Transverse colon (tissue), 4 donors: Measurements from ENCODE around the gene FOXG1. TPM values are rescaled to one million over a fixed set of nuclear protein-coding genes. Genes with fewer than 3 reads are reported as not detected.
A peak's percentile ranks its signal among the peaks of the same experiment; 100 is the strongest.

Experiments
- DNase-seq: peaks from one replicate; pipeline ENCODE4 v3.0.0-alpha.2; 2019
- H3K27ac ChIP-seq, 4 donors: fragments of 200-600 bp; sonication (generic); 2 replicates each; pipeline ENCODE4 v1.5.1; 2016 to 2018; ENCODE audit warnings: inconsistent platforms in 4 of 4
- H3K27me3 ChIP-seq: fragments of 200-600 bp; sonication (generic); 2 replicates; pipeline ENCODE4 v1.5.1; 2017; ENCODE audit warnings: inconsistent platforms
- H3K36me3 ChIP-seq, 4 donors: fragments of 200-600 bp; sonication (generic); 2 replicates each; pipeline ENCODE4 v1.5.1; 2017 to 2019; ENCODE audit warnings: inconsistent platforms in 4 of 4
- H3K4me1 ChIP-seq, 4 donors: fragments of 200-600 bp; sonication (generic); 2 replicates each; pipeline ENCODE4 v1.5.1; 2017 to 2020; ENCODE audit warnings: inconsistent platforms in 4 of 4
- H3K4me3 ChIP-seq, 4 donors: fragments of 200-600 bp; sonication (generic); 1 replicate in 1 of 4; 2 replicates in 3 of 4; pipeline versions ENCODE4 v1.5.1 to v1.6.1; 2017 to 2019; ENCODE audit warnings: inconsistent platforms in 4 of 4
- H3K9me3 ChIP-seq, 2 donors: fragments of 200-600 bp; sonication (generic); 2 replicates each; pipeline ENCODE4 v1.5.1; 2017 to 2019; ENCODE audit warnings: inconsistent platforms in 2 of 2
- EP300 ChIP-seq: sonication (generic); formaldehyde crosslinking; IDR thresholded peaks from one replicate; pipeline ENCODE4 v1.6.1; 2017; ENCODE audit warnings: antibody characterized with exemption, low read depth
- POLR2A ChIP-seq: fragments of 450-650 bp; IDR thresholded peaks from one replicate; pipeline ENCODE4 v1.6.1; 2016; ENCODE audit warnings: antibody characterized with exemption, mild to moderate bottlenecking, moderate library complexity
- POLR2AphosphoS5 ChIP-seq, 3 donors: sonication (generic); formaldehyde crosslinking; IDR thresholded peaks; one replicate each; pipeline ENCODE4 v1.6.1; 2016; ENCODE audit warnings: antibody characterized with exemption in 3 of 3
- WGBS, 2 donors: methylation state at CpG; one replicate each; pipeline ENCODE4 v1.1.5; 2018; ENCODE audit warnings: low coverage in 1 of 2; 5-methylcytosine and 5-hydroxymethylcytosine counted together
- in situ Hi-C, 4 donors: fragments of 200-750 bp; cut with MboI; loops; one replicate each; pipeline versions ENCODE4 v1.15.0 to v1.15.1; 2017; ENCODE audit warnings: low sequenced_read_pairs in 3 of 4, low pct_ligation_motif_present in 1 of 4, low pct_unique_long_range_greater_than_20kb in 1 of 4
- intact Hi-C: fragments of 100-400 bp; cut with DNase I; formaldehyde crosslinking; loops from one replicate; pipeline ENCODE4 v1.15.1; 2023; ENCODE audit warnings: low total_unique reads
- total RNA-seq, 4 donors: library from RNA; depleted of rRNA; stranded (reverse); fragments of >200 nt; gene quantifications; one replicate each; pipeline ENCODE4 v1.1.0, GENCODE V29; 2016
- TF ChIP-seq, protein P1 (sequence below), 5 experiments: fragments of 200-600 bp in 3 of 5; fragments of 450-650 bp in 2 of 5; sonication (generic) in 3 of 5; IDR thresholded peaks; 1 replicate in 2 of 5; 2 replicates in 3 of 5; pipeline ENCODE4 v1.5.1; 2016 to 2017; ENCODE audit warnings: antibody characterized with exemption in 5 of 5, inconsistent platforms in 3 of 5, mild to moderate bottlenecking in 2 of 5, moderate library complexity in 1 of 5

The FOXG1 gene
- not detected for total RNA-seq

DNA sequence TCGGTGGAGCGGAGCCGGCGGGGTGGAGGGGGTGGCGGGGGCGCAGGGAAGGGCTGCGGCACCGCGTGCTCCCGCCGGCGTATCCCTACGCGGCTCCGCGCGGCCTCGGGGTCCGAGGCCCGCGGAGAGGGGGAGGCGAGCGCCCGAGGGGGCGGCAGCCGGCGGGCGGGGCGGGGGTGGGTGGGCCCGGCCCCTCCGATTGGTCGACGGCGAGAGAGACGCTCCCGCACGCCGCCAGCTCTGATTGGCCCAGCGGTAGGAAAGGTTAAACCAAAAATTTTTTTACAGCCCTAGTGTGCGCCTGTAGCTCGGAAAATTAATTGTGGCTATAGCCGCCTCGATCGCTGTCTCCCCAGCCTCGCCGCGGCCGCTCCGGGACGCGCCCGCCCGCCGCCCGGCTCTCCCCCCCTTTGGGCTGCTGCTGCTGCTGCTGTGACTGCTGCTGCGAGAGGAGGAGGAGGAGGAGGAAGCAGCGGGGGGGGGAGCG is at the start of gene FOXG1:
FOXG1 (plus strand) TSS at position 319 of the 487 bp plus-strand sequence. CDS start 493 bp downstream, outside the sequence.
- 28% methylated on average over 43 of the region's 58 CpGs; no CpG with 5 or more reads in 1 of the 2 donors for WGBS, 2 donors
- TF ChIP-seq EP300 (no peak), POLR2A (no peak), POLR2AphosphoS5 (IDR thresholded peaks at IDR 0.05) (no peak)
- TF ChIP-seq, protein P1, sequence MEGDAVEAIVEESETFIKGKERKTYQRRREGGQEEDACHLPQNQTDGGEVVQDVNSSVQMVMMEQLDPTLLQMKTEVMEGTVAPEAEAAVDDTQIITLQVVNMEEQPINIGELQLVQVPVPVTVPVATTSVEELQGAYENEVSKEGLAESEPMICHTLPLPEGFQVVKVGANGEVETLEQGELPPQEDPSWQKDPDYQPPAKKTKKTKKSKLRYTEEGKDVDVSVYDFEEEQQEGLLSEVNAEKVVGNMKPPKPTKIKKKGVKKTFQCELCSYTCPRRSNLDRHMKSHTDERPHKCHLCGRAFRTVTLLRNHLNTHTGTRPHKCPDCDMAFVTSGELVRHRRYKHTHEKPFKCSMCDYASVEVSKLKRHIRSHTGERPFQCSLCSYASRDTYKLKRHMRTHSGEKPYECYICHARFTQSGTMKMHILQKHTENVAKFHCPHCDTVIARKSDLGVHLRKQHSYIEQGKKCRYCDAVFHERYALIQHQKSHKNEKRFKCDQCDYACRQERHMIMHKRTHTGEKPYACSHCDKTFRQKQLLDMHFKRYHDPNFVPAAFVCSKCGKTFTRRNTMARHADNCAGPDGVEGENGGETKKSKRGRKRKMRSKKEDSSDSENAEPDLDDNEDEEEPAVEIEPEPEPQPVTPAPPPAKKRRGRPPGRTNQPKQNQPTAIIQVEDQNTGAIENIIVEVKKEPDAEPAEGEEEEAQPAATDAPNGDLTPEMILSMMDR (IDR thresholded peaks at IDR 0.05): no peak
- peaks cover 96% of the 10 kb centered on the region for H3K27me3 ChIP-seq

DNA sequence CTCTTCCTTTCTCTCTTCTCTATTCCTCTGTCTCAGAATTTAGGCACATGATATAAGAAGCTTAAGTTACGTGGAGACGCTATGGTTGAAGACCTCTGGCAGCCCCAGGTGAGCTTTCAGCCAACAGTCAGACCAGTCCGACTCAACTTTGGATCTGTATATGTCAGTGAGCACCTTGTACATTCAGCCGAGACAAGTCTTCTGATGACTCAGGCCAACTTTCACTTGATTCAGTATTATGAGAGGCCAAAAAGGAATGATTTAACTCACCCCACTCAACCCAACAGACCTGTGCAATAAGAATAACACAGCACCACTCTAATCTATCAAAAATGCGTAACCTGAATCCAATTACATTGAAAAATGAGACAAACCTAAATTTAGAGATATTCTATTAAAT is 47.5 kb upstream of the FOXG1 start:
- DNase-seq: no peak
- H3K27me3 ChIP-seq: no peaks in the 10 kb centered on the region

More for the DNA sequence above, at the start of gene FOXG1:
- peaks cover 0 to 17% (median 14%) of the 10 kb centered on the region in 4 donors for H3K4me1 ChIP-seq
- H3K9me3 ChIP-seq: no peaks in the 10 kb centered on the region
- peak within 1 kb of the TSS in 3 of 4 donors; percentile 16 to 47 (median 27) for H3K4me3 ChIP-seq
- DNase-seq: no peak
- in situ Hi-C loops: loop anchor here in 3 of 4 donors (25.0 kb wide), 2 partner anchors 771 to 1446 kb away; no protein-coding TSS in a partner anchor
- no peak within 1 kb of the TSS for H3K27ac ChIP-seq
- no peaks in the 10 kb centered on the region for H3K36me3 ChIP-seq
- intact Hi-C loops: no loop called here

DNA sequence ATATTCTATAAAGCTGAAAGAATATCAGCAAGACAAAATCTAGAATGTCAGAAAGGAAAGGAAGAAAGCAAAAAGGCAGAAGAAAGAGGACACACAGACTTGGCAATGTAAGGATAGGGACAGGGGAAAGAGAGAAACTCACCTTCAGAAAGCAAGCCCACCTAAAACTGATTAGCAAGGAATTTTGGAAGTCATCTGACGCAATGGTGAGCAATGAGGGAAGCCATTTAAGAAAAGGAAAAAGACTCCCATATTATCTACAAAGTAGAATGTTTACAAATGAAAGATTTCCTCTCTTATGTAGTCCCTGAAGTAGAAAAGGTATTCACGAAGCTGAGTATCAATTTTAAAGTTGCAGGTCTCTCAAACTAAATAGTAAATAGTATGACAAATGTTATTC is 35.2 kb upstream of the FOXG1 start:
- no peak overlapping the region for H3K4me3 ChIP-seq
- no peaks in the 10 kb centered on the region for H3K9me3 ChIP-seq
- no peak overlapping the region for H3K27ac ChIP-seq
- WGBS, 2 donors: 51 to 52% methylated on average over 2 of the region's 2 CpGs
- H3K27me3 ChIP-seq: no peaks in the 10 kb centered on the region
- H3K36me3 ChIP-seq: no peaks in the 10 kb centered on the region
- in situ Hi-C loops (no loop called here), intact Hi-C loops (no loop called here)
- TF ChIP-seq POLR2A (no peak), EP300 (no peak), POLR2AphosphoS5 (IDR thresholded peaks at IDR 0.05) (no peak)
- TF ChIP-seq, protein P1 (IDR thresholded peaks at IDR 0.05): no peak
- H3K4me1 ChIP-seq: no peaks in the 10 kb centered on the region
- no peak for DNase-seq

More for the DNA sequence above, 47.5 kb upstream of the FOXG1 start:
- in situ Hi-C loops: no loop called here
- intact Hi-C loops: no loop called here
- H3K27ac ChIP-seq: no peak overlapping the region
- no peak overlapping the region for H3K4me3 ChIP-seq
- H3K4me1 ChIP-seq: no peaks in the 10 kb centered on the region
- H3K9me3 ChIP-seq: no peaks in the 10 kb centered on the region
- no peaks in the 10 kb centered on the region for H3K36me3 ChIP-seq
- TF ChIP-seq POLR2A (no peak), EP300 (no peak), POLR2AphosphoS5 (IDR thresholded peaks at IDR 0.05) (no peak)
- TF ChIP-seq, protein P1 (IDR thresholded peaks at IDR 0.05): no peak
- 82 to 93% methylated on average over 1 to 5 of the region's 5 CpGs for WGBS, 2 donors

DNA sequence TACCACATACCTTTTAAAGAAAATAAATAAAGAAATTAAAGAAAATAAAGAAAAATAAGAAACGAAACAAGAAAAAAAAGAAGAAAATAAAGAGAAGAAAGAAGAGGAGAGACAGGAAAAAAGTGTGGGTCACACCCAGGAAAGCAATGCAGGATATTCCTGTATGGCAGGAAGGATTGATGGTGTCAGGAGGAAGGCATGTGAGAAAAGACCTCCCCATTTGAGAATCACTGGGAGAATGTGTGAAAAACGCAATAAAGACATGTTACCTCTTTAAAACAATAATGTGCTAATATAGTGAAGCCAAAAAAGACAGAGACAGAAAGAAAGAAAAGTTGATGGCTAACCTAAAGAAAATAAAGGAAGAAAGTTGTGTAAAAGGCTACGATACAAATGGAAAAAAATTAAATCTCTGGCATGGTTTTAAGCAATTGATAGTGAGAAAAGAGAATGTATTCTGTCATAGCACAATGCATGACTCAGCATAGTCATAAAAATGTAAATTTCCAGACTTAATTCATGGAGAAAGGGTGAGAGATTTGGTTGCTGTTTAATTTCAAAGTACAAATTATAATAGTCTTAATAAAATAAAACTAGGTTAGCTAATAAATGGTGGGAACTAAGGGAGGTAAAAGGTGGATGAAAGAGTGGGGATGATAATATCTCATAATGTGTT is 24.3 kb upstream of the FOXG1 start:
- intact Hi-C loops: no loop called here
- no peaks in the 10 kb centered on the region for H3K4me1 ChIP-seq
- no peak for DNase-seq
- no peak overlapping the region for H3K27ac ChIP-seq
- TF ChIP-seq POLR2AphosphoS5 (IDR thresholded peaks at IDR 0.05): no peak
- TF ChIP-seq POLR2A: no peak
- TF ChIP-seq, protein P1 (IDR thresholded peaks at IDR 0.05): no peak
- TF ChIP-seq EP300: no peak
- 64 to 70% methylated on average over 3 of the region's 3 CpGs for WGBS, 2 donors
- no peaks in the 10 kb centered on the region for H3K9me3 ChIP-seq
- H3K4me3 ChIP-seq: no peak overlapping the region
- in situ Hi-C loops: loop anchor here in 1 of 4 donors (10.0 kb wide), 1 partner anchor 792 kb away; no protein-coding TSS in a partner anchor
- no peaks in the 10 kb centered on the region for H3K27me3 ChIP-seq
- no peaks in the 10 kb centered on the region for H3K36me3 ChIP-seq
